ENCODE measurements around the gene ARHGAP22. TPM values are rescaled to one million over a fixed set of nuclear protein-coding genes. Genes with fewer than 3 reads are reported as not detected.

The ARHGAP22 gene
- total RNA-seq, 2 donors from 2014 or later = 1.8 to 5.7 TPM

DNA sequence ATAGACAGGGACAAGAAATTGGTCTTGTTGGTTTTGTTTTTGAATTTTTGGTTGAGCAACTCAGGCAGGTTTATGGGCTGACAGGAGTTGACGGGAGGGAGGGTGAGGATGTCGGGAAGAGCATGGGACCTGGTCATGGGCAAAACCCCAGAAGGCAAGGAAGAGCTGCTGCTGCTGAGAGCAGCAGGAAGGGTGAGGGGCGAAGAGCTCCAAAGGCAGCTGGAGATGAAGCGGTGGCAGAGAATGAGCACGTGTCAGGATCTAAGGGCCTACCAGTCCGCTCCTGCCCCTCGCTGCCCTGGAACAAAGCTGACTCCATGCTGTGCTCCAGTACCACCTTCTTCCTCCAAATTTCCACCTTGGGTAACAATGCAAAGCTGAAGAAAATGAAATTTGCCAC is 84.3 kb downstream of the ARHGAP22 start:
- peaks cover 0 to 10% of the 10 kb centered on the region in 2 donors for H3K9me3 ChIP-seq
- no peak for DNase-seq (ENCODE audit: low spot score)
- no peak overlapping the region for H3K4me3 ChIP-seq
- peaks cover 0 to 12% of the 10 kb centered on the region in 2 donors for H3K4me1 ChIP-seq
- H3K27ac ChIP-seq = no peak overlapping the region
- TF ChIP-seq, protein P1, sequence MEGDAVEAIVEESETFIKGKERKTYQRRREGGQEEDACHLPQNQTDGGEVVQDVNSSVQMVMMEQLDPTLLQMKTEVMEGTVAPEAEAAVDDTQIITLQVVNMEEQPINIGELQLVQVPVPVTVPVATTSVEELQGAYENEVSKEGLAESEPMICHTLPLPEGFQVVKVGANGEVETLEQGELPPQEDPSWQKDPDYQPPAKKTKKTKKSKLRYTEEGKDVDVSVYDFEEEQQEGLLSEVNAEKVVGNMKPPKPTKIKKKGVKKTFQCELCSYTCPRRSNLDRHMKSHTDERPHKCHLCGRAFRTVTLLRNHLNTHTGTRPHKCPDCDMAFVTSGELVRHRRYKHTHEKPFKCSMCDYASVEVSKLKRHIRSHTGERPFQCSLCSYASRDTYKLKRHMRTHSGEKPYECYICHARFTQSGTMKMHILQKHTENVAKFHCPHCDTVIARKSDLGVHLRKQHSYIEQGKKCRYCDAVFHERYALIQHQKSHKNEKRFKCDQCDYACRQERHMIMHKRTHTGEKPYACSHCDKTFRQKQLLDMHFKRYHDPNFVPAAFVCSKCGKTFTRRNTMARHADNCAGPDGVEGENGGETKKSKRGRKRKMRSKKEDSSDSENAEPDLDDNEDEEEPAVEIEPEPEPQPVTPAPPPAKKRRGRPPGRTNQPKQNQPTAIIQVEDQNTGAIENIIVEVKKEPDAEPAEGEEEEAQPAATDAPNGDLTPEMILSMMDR (IDR thresholded peaks at IDR 0.05) = no peak
- H3K36me3 ChIP-seq = no peaks in the 10 kb centered on the region
- H3K27me3 ChIP-seq = no peaks in the 10 kb centered on the region

DNA sequence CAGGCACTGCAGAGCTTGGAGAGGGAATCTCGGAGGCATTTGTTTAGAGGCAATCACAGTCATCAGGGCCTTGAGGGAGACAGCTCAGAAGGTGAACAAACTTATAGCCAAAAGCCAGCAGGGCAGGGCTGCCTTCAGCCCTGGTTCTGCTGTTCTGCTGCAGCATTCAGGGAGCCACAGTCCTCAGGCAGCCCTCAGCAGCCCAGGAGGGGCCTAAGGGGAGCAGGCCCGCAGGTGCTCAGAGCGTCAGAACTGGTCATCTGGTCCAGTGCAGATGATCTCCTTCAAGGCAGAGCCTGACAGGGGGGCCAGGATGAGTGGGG is 84.7 kb downstream of the ARHGAP22 start:
- peaks cover 0 to 12% of the 10 kb centered on the region in 2 donors for H3K9me3 ChIP-seq
- TF ChIP-seq, protein P1 (IDR thresholded peaks at IDR 0.05) = no peak
- H3K36me3 ChIP-seq = no peaks in the 10 kb centered on the region
- DNase-seq (ENCODE audit: low spot score) = no peak
- H3K4me1 ChIP-seq = peaks cover 0 to 12% of the 10 kb centered on the region in 2 donors
- H3K4me3 ChIP-seq = no peak overlapping the region
- H3K27me3 ChIP-seq = no peaks in the 10 kb centered on the region
- H3K27ac ChIP-seq = no peak overlapping the region

DNA sequence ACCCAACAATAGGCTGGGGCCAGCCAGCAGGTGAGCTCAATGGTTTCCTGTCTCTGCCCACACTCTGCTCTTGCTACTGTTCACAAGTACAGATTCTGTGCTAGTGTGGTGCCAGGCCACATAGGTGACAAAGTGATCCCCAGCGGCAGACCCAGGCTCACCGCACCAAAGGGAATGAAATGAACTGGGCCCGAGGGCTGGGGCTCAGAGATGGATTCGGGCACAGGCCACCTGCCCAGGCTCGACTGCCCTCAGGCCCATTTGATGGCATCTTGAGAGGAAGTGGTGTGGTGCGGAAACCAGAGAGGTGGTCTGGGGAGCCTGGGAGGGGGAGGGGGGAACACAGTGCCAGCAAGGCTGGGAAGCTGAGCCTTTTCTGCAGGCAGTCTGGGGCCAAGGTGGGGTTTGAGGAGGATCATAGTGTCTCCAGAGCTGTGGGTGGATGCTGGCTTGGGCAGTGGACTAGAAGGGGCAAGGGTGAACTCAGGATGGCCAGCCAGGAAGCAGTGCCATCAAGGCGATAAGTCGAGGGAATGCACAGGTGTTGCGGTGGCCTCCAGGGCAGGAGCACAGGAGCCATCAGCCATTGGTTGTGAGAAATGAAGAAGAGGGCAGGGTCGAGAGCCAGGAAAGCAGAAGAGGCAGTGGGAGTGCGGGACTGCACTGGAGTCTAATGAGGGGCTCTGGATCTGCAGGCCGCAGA is 85.2 kb downstream of the ARHGAP22 start:
- Histone ChIP-seq H3K4me3 (no peak overlapping the region), H3K36me3 (no peaks in the 10 kb centered on the region), H3K4me1 (peaks cover 0 to 12% of the 10 kb centered on the region in 2 donors), H3K27ac (no peak overlapping the region), H3K27me3 (no peaks in the 10 kb centered on the region), H3K9me3 (peaks cover 0 to 17% of the 10 kb centered on the region in 2 donors)
- DNase-seq (ENCODE audit: low spot score) = no peak
- TF ChIP-seq, protein P1 (IDR thresholded peaks at IDR 0.05) = no peak

DNA sequence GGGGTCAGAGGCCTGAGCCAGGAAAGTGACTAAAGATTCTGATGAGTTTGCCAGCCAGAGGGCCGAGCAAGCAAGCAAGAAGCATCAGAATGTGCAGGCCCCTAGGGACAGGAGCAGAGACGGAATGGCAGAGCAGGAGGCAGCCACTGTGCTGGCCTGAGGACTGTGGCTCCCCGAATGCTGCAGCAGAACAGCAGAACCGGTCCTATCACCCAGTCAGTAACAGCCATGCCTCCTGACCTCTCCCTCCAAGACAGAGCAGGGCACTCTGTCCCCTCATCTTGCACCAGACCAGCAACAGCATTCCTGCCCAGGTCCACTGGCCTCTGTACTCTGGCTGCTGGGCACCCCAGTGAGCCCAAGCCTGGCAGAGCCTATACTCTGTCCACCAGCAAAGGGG is 85.9 kb downstream of the ARHGAP22 start:
- H3K36me3 ChIP-seq = no peaks in the 10 kb centered on the region
- H3K4me1 ChIP-seq = peaks cover 0 to 12% of the 10 kb centered on the region in 2 donors
- no peaks in the 10 kb centered on the region for H3K27me3 ChIP-seq
- peaks cover 0 to 23% of the 10 kb centered on the region in 2 donors for H3K9me3 ChIP-seq
- TF ChIP-seq, protein P1 (IDR thresholded peaks at IDR 0.05) = no peak
- H3K4me3 ChIP-seq = no peak overlapping the region
- H3K27ac ChIP-seq = no peak overlapping the region
- DNase-seq (ENCODE audit: low spot score) = no peak

DNA sequence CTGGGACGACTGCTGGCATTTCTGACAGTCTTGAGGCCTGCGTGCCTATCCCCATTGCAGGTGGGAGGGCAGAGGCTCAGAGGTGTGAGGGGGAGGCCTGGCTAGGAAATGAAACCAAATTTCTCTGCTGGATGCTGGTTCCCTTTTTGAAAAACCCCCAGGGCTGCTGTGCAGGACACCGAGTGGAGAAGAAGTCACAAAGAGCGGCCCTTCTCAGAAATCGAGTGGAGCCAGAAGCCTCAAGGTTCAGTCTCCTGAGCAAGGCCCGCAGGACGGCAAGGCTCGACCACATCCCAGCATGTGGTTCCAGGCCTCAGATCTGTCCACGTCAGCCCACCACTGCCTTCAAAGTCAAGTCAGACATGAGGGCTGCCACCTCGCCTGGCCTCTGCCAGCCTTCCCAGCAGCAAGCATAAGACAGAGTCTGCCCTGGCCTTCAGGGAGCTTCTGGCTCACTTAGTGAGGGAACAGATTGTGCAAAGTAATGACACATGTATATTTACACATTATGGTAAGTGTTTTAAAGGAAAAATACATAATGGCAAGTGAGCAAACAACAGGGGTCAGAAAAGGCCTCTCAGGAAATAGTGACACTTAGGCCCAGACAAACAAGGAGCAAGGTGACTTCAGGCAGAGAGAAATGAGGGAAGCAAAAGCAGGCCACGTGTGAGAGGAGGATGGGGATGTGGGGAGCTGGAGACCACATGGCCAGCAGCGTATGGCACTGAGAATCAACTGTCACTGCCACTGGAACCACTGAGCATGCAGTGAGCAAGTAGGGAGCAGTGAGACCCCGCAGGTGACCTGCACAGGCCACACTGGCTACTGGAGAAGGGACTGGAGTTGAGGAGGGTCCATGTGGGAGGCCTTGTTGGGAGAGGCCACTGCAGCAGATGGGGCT is 86.7 kb downstream of the ARHGAP22 start:
- Histone ChIP-seq H3K4me3 (no peak overlapping the region), H3K36me3 (no peaks in the 10 kb centered on the region), H3K27ac (no peak overlapping the region), H3K4me1 (peaks cover 0 to 5% of the 10 kb centered on the region in 2 donors), H3K27me3 (no peaks in the 10 kb centered on the region), H3K9me3 (peaks cover 0 to 27% of the 10 kb centered on the region in 2 donors)
- TF ChIP-seq, protein P1 (IDR thresholded peaks at IDR 0.05) = no peak
- no peak for DNase-seq (ENCODE audit: low spot score)

All from right atrium auricular region (tissue), 2 donors.